Stimulated activated CD4-positive, alpha-beta T cell treated with anti-CD3 and anti-CD28 coated beads, Interleukin-2, amount 100 ng/mL, for 24 hours (primary cell): Measurements from ENCODE around the gene TDRD10.

Experiments used
- DNase-seq, 2 donors: peaks; one replicate each; pipeline ENCODE4 v3.0.0-alpha.2; 2020

TDRD10 gene

DNA sequence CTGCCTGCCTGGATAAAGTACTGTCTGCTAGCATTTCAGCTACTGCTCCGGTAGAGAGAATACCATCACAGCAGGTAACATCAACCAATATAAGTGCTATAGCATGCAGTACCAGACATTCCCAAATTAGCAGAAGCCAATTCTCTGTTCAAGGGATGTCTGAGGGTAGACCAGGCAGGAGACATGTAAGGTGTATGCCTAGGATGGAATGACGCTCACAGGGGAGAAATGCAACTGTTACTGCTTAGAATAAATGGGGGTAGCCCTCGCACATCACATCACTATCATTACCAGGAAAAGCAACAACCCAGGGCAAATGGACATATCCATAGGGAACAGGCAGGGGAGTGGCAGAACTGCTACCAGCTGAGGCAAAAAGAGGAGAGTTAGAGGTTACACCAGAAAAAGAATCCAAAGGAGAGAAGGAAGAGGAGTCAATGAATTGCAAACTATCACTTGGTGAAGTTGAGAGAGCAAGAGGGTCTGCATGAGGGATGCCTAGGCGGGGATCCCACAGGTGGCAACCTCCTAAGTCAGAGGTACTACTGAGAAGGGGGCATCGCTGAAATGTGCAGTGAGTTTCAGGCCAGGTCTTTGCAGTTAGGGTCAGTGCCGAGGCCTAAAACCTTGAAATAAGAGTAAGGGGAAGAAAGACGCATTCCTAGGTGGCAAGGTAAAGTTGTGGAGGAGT is 55.4 kb downstream of the TDRD10 start:
- no peak for DNase-seq

DNA sequence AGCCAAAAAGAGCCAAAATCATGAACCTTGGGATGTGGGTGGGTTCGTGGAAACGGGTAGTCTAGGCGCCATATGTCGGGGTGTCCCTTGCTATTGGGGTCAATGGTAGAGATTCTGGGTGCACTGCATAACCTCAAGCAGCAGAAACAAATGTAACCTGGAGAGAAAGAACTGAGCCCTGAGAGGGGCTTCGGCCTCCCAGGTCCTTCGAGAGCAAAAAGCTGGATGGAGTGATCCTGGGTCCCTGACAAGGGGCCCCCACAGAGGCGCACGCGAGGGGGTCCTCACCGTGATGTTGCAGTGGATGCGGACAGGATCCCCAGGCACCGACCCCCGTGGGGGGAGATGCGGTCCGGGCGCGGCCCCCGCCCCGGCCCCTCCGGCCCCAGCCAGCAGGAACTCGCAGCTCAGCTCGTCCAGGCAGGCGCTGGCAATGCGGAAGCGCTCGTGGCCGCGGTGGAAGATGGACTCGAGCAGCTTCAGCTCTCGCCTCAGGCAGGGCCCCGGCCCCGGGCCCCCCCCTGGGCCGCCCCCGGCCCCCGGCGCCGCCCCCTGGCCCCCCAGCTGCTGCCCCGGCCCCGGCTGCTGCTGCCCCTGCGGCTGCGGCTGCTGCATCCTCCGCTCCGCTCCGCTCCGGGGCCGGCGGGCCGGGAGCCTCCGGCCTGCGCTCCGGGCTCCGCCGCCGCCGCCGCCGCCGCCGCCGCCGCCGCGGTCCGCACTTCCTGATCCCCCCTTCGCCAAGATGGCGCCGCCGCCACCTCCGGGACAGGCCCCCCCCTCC is 56.1 kb downstream of the TDRD10 start, which contains the start of gene UBE2Q1:
UBE2Q1 (minus strand) TSS at position 724 of the 781 bp plus-strand sequence; CDS start at position 615, 109 bp downstream.
- DNase-seq: peak; percentile 31 to 35

GRCh38 chr1:154558720-154559465 is 56.9 kb downstream of the TDRD10 start:
- peak; percentile 99 to 100 for DNase-seq

GRCh38 chr1:154559466-154560044 is 57.5 kb downstream of the TDRD10 start:
- DNase-seq: peak; percentile 81 to 85

DNA sequence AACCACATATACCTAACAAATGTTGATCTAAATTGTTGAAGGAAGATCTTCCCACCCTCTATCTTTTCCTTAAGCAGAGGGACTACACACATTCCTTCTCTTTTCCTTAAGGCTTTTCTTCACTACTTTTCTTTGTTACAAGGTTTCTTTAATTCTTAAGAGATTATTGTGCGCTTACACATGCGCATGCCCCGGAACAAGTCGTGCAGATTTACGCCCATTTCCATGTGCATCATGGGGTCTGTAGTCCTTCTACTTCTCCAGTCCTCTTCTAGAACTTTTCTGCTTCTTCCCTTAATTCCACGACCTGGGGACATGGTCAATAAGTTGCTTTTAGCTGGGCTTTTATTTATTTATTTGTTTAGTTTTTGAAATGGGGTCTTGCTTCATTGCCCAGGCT is 63.9 kb downstream of the TDRD10 start:
- DNase-seq: no peak

GRCh38 chr1:154567386-154568156 is 65.6 kb downstream of the TDRD10 start, which contains the start of gene CHRNB2:
CHRNB2 (plus strand) TSS chr1:154567778; CDS start chr1:154568045, 267 bp downstream.
- DNase-seq: peak; percentile 76 to 78

DNA sequence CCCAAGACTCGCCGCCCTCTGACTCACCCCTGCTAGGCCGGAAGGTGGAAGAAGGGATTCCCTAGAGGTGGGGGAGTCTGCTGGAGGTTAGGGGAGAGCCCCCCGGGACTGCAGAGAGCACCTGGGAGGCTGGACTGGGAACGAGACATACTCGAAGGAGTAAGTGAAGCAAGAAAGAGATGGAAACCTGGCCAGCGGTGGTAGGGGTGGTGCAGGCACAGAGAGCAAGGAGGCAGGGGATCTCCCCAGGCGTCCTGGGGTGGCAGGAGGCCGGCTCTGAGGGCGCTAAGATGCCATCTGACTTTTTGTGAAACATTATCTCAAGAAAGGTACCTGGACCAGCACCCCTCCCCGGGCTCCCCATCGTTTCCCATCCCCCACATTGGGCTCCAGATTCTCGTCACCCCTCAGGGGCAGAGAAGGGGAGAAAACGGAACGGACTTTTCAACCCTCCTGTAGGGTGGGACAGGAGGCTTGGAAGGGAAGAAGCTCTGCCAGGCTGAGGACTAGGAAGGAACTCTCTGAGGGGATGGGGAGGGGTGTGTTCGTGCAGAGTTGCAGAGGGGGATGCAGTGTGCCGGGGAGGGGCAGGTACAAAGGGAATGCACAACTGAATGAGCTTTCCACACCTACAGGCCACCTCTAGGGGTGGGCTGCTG is 66.3 kb downstream of the TDRD10 start:
- DNase-seq: no peak

DNA sequence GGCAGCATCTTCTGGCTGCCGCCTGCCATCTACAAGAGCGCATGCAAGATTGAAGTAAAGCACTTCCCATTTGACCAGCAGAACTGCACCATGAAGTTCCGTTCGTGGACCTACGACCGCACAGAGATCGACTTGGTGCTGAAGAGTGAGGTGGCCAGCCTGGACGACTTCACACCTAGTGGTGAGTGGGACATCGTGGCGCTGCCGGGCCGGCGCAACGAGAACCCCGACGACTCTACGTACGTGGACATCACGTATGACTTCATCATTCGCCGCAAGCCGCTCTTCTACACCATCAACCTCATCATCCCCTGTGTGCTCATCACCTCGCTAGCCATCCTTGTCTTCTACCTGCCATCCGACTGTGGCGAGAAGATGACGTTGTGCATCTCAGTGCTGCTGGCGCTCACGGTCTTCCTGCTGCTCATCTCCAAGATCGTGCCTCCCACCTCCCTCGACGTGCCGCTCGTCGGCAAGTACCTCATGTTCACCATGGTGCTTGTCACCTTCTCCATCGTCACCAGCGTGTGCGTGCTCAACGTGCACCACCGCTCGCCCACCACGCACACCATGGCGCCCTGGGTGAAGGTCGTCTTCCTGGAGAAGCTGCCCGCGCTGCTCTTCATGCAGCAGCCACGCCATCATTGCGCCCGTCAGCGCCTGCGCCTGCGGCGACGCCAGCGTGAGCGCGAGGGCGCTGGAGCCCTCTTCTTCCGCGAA is 69.4 kb downstream of the TDRD10 start:
- DNase-seq: no peak

DNA sequence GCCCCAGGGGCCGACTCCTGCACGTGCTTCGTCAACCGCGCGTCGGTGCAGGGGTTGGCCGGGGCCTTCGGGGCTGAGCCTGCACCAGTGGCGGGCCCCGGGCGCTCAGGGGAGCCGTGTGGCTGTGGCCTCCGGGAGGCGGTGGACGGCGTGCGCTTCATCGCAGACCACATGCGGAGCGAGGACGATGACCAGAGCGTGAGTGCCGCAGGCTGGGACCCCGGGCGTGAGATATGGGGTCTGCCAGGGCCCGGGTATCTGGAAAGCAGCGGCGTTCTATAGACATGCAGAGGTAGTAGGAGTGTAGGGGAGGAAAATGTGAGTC is 69.9 kb downstream of the TDRD10 start:
- DNase-seq: no peak

- DNase-seq: no peak
Observed at GRCh38 chr1:154572468-154573167, 70.6 kb downstream of the TDRD10 start.

- DNase-seq: no peak
Observed at GRCh38 chr1:154573168-154573510, 71.1 kb downstream of the TDRD10 start.

GRCh38 chr1:154574716-154575115 is 72.7 kb downstream of the TDRD10 start:
- DNase-seq: no peak

GRCh38 chr1:154575147-154575927 is 73.3 kb downstream of the TDRD10 start:
- DNase-seq: no peak

GRCh38 chr1:154575951-154576566 is 74.0 kb downstream of the TDRD10 start:
- DNase-seq: no peak

DNA sequence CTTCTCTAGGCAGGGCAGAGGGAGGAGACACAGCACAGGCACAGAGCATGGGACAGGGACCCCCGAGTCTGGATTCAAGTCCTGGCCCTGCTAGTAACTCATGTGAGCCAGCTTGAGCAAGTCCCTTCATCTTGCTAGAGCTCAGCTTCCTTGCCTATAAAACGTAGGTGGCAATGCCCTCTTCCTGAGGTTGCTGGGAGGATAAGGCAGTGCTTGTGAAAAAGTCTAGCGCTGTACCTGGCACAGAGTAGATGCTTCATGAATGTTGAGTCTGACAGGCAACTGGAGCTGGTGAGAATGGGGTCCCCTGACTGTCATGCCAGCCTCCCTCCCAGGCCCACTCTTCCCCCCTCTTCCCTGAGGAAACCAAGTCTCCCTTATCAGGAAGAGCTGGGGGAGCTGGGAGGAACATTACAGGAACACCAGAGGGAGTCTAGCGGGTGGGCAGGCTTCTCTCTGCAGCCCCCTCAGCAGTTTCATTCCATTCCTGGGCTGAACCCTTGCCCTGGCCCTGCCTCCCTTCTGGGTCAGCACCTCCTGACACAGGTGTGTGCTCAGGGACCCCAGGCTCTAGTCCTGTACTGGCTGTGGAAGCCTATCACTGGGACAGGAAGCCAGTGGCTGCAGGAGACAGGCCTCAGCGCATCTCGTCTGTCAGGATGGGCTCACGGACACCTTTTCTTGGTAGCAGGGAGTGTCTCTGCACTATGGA is 75.5 kb downstream of the TDRD10 start:
- DNase-seq: no peak

DNA sequence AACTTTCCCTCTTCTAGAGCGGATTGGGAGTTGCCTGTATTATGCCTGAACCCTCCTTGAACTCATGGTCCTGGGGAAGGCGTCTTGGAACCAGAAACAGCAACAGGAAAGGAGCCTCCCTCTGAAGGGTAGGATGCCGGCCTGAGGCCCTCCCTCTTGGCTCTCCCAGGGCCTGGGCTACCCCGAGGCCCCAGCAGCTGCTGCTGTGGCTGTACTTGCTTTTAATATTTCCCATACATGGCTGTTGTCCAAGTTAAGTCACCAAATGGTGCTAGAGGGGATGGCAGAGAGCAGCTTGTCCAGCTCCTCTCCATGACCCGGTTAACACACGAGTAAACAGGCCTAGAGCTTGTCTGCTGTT is 76.0 kb downstream of the TDRD10 start:
- no peak for DNase-seq

- DNase-seq: no peak
Observed at GRCh38 chr1:154579374-154579773, 77.4 kb downstream of the TDRD10 start.

- no peak for DNase-seq
Observed at GRCh38 chr1:154581766-154582165, 79.7 kb downstream of the TDRD10 start.

DNA sequence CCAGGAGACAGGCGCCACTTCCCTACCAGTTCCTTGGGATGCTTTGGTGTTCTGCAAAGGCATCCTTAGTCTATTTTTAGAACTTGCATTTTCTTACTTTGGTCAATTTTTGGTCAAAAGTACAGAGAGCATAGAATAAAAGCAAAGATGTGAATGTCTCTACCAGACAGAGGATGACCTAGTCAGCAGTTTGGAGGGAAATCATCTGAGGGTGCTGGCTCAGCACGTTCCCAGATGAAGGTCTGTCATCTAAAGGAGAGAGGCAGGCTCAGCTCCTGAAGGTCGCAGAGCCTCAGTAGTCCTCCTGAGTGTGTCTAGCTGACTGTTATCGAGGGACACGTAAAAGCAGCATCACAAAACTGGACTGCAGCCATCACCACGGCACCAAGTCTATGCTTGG is 80.9 kb downstream of the TDRD10 start:
- DNase-seq: no peak
